T-helper 9 cell (primary cell): ENCODE data around the gene MYO10.

Experiments used
- DNase-seq: peaks from one replicate; pipeline ENCODE4 v3.0.0-alpha.2; 2020

MYO10 gene

GRCh38 chr5:16808021-16808420 lies 128.1 kb downstream of the MYO10 start:
- no peak for DNase-seq

- no peak for DNase-seq
These were observed 128.6 kb downstream of the MYO10 start for GRCh38 chr5:16807547-16807864.

GRCh38 chr5:16806711-16807546 lies 129.2 kb downstream of the MYO10 start:
- no peak for DNase-seq

GRCh38 chr5:16805486-16805885 lies 130.6 kb downstream of the MYO10 start:
- DNase-seq: no peak

- DNase-seq: no peak
These were observed 132.3 kb downstream of the MYO10 start for GRCh38 chr5:16803831-16804230.

GRCh38 chr5:16800477-16800876 lies 135.6 kb downstream of the MYO10 start:
- no peak for DNase-seq

- no peak for DNase-seq
These were observed 136.3 kb downstream of the MYO10 start for GRCh38 chr5:16799796-16800195.

GRCh38 chr5:16797951-16798350 lies 138.1 kb downstream of the MYO10 start:
- no peak for DNase-seq

GRCh38 chr5:16794269-16794913 lies 141.7 kb downstream of the MYO10 start:
- DNase-seq: no peak

- no peak for DNase-seq
These were observed 143.4 kb downstream of the MYO10 start for GRCh38 chr5:16792598-16793275.

GRCh38 chr5:16791904-16792597 lies 144.0 kb downstream of the MYO10 start:
- no peak for DNase-seq

GRCh38 chr5:16791036-16791705 lies 144.9 kb downstream of the MYO10 start:
- DNase-seq: no peak

GRCh38 chr5:16788957-16789356 lies 147.1 kb downstream of the MYO10 start:
- no peak for DNase-seq

- no peak for DNase-seq
These were observed 148.8 kb downstream of the MYO10 start for GRCh38 chr5:16787278-16787677.

- DNase-seq: no peak
These were observed 151.0 kb downstream of the MYO10 start for GRCh38 chr5:16784843-16785791.

GRCh38 chr5:16784088-16784487 lies 152.0 kb downstream of the MYO10 start:
- DNase-seq: no peak

- DNase-seq: no peak
These were observed 154.1 kb downstream of the MYO10 start for GRCh38 chr5:16781828-16782626.

GRCh38 chr5:16780325-16780724 lies 155.8 kb downstream of the MYO10 start:
- no peak for DNase-seq

GRCh38 chr5:16777432-16777831 lies 158.7 kb downstream of the MYO10 start:
- no peak for DNase-seq

- no peak for DNase-seq
These were observed 159.4 kb downstream of the MYO10 start for GRCh38 chr5:16776611-16777251.
